Loucy (cell line): ENCODE data around the gene LRWD1.
A peak's percentile ranks its signal among the peaks of the same experiment; 100 is the strongest.

Experiments
- H2AFZ ChIP-seq: fragments of 200-600 bp; sonication (generic); 2 replicates; pipeline ENCODE4 v1.6.0; 2016; ENCODE audit warnings: antibody characterized with exemption, mild to moderate bottlenecking, low read length, moderate library complexity
- H3F3A ChIP-seq: fragments of 200-600 bp; 2 replicates; pipeline ENCODE4 v1.6.0; 2016; ENCODE audit warnings: antibody characterized with exemption, low read depth, mild to moderate bottlenecking
- H3K27me3 ChIP-seq: fragments of 200-600 bp; sonication (generic); 2 replicates; pipeline ENCODE4 v1.6.1; 2014; ENCODE audit warnings: low read length, mild to moderate bottlenecking; ENCODE audit not compliant: insufficient read depth, poor library complexity, severe bottlenecking
- H3K36me3 ChIP-seq: fragments of 200-600 bp; sonication (generic); 2 replicates; pipeline ENCODE4 v1.6.1; 2016; ENCODE audit warnings: low read length; ENCODE audit not compliant: insufficient read depth
- H3K4me1 ChIP-seq: fragments of 200-600 bp; sonication (generic); 2 replicates; pipeline ENCODE4 v1.5.1; 2014; ENCODE audit warnings: low read length, mild to moderate bottlenecking; ENCODE audit not compliant: insufficient read depth, poor library complexity, severe bottlenecking
- H3K4me2 ChIP-seq: fragments of 200-600 bp; sonication (generic); 2 replicates; pipeline ENCODE4 v1.6.0; 2014; ENCODE audit warnings: antibody characterized with exemption, low read length, low read depth, mild to moderate bottlenecking; ENCODE audit not compliant: poor library complexity, severe bottlenecking
- H3K4me3 ChIP-seq: fragments of 200-600 bp; sonication (generic); 2 replicates; pipeline ENCODE4 v1.5.1; 2014; ENCODE audit warnings: low read length, mild to moderate bottlenecking, mixed read lengths; ENCODE audit not compliant: poor library complexity, severe bottlenecking
- H3K79me2 ChIP-seq: fragments of 200-600 bp; sonication (generic); 2 replicates; pipeline ENCODE4 v1.6.1; 2014; ENCODE audit warnings: low read length; ENCODE audit not compliant: insufficient read depth
- H3K9ac ChIP-seq: fragments of 200-600 bp; sonication (generic); 2 replicates; pipeline ENCODE4 v1.6.0; 2014; ENCODE audit warnings: mild to moderate bottlenecking, low read depth, low read length, moderate library complexity; ENCODE audit not compliant: poor library complexity, severe bottlenecking
- H3K9me2 ChIP-seq: fragments of 200-600 bp; sonication (generic); replicated peaks from 2 replicates; pipeline ENCODE4 v1.6.1; 2016; ENCODE audit warnings: low read depth, low read length, mixed read lengths
- H3K9me3 ChIP-seq: fragments of 200-600 bp; sonication (generic); 2 replicates; pipeline ENCODE4 v1.6.1; 2014; ENCODE audit warnings: mild to moderate bottlenecking, antibody characterized with exemption, low read length, low read depth; ENCODE audit not compliant: insufficient read depth
- H4K20me1 ChIP-seq: fragments of 200-600 bp; sonication (generic); 2 replicates; pipeline ENCODE4 v1.6.0; 2014; ENCODE audit warnings: antibody characterized with exemption, low read length, mild to moderate bottlenecking; ENCODE audit not compliant: insufficient read depth, poor library complexity, severe bottlenecking
- EZH2phosphoT487 ChIP-seq: fragments of 200-600 bp; IDR thresholded peaks from 2 replicates; pipeline ENCODE4 v1.6.1; 2018; ENCODE audit warnings: antibody characterized with exemption, mild to moderate bottlenecking, moderate library complexity, borderline replicate concordance
- TF ChIP-seq, protein P1 (sequence below): fragments of 200-600 bp; sonication (generic); conservative IDR thresholded peaks from 2 replicates; pipeline ENCODE4 v1.5.1; 2014; ENCODE audit warnings: mild to moderate bottlenecking, antibody characterized with exemption, low read length

Gene LRWD1

DNA sequence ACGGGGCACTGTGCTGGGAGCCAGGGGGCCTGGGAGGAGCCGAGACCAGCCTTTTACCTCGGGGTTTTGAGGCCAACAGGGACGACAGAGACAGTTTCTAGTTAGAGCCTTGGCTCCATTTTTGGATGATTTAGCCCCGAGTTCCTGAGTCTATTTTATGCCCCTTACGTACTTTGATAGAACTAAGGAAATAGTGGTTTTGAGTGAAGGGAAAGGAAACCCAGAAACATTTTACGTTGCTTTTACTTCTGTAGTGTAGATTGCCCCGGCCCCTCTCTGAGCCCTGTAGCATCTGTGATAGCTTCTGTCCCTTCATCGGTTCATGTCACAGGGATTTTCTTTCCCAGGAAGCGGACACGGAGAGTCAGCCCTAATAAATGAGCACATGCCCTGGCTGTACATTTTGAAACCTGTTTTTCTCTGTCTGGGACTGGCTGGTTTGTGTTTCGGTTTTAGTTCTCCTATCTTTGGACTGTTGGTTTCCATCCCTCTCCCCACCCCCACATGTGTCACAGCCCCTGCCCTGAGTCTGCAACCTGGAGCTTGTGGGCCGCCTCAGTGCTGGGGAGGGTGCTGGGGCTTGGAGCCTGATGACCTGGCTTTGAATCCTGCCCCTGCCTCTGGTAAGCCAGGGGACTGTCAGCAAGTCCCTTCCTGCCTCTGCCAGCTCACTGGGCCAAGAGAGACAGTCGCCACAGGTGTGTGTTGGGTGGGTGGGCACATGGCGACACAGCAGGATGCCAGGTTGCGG is 38.3 kb upstream of the LRWD1 start:
- Histone ChIP-seq H3K4me2 (peak overlapping the region; percentile 90), H3K9me3 (no peaks in the 10 kb centered on the region), H3K9me2 (no peaks in the 10 kb centered on the region), H3K9ac (peak overlapping the region; percentile 69), H2AFZ (no peak overlapping the region), H3K36me3 (peaks cover 8% of the 10 kb centered on the region; the same call in 1 of the 2 replicates), H3K79me2 (peaks cover 4% of the 10 kb centered on the region; the same call in 1 of the 2 replicates), H3K27me3 (no peaks in the 10 kb centered on the region), H3K4me3 (peak overlapping the region; percentile 71), H3K4me1 (peaks cover 42% of the 10 kb centered on the region), H3F3A (peaks cover 12% of the 10 kb centered on the region; the same call in 1 of the 2 replicates), H4K20me1 (no peaks in the 10 kb centered on the region)
- no peak for TF ChIP-seq EZH2phosphoT487
- TF ChIP-seq, protein P1, sequence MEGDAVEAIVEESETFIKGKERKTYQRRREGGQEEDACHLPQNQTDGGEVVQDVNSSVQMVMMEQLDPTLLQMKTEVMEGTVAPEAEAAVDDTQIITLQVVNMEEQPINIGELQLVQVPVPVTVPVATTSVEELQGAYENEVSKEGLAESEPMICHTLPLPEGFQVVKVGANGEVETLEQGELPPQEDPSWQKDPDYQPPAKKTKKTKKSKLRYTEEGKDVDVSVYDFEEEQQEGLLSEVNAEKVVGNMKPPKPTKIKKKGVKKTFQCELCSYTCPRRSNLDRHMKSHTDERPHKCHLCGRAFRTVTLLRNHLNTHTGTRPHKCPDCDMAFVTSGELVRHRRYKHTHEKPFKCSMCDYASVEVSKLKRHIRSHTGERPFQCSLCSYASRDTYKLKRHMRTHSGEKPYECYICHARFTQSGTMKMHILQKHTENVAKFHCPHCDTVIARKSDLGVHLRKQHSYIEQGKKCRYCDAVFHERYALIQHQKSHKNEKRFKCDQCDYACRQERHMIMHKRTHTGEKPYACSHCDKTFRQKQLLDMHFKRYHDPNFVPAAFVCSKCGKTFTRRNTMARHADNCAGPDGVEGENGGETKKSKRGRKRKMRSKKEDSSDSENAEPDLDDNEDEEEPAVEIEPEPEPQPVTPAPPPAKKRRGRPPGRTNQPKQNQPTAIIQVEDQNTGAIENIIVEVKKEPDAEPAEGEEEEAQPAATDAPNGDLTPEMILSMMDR: no peak

- H2AFZ ChIP-seq: no peak overlapping the region
- no peaks in the 10 kb centered on the region for H3K9me3 ChIP-seq
- peaks cover 48% of the 10 kb centered on the region for H3K4me1 ChIP-seq
- peaks cover 4% of the 10 kb centered on the region; the same call in 1 of the 2 replicates for H3K79me2 ChIP-seq
- no peaks in the 10 kb centered on the region for H3K27me3 ChIP-seq
- H3K4me3 ChIP-seq: peak overlapping the region; percentile 71
- H3K9me2 ChIP-seq: no peaks in the 10 kb centered on the region
- peak overlapping the region; percentile 69 for H3K9ac ChIP-seq
- no peaks in the 10 kb centered on the region for H4K20me1 ChIP-seq
- peak overlapping the region; percentile 90 for H3K4me2 ChIP-seq
- TF ChIP-seq EZH2phosphoT487: no peak
- TF ChIP-seq, protein P1: no peak
- peaks cover 8% of the 10 kb centered on the region; the same call in 1 of the 2 replicates for H3K36me3 ChIP-seq
- H3F3A ChIP-seq: peaks cover 12% of the 10 kb centered on the region; the same call in 1 of the 2 replicates
These were observed 37.8 kb upstream of the LRWD1 start for GRCh38 chr7:102427019-102427405.

GRCh38 chr7:102429141-102429899 is 35.5 kb upstream of the LRWD1 start:
- no peak overlapping the region for H3K4me2 ChIP-seq
- no peaks in the 10 kb centered on the region for H3K9me2 ChIP-seq
- H3K4me1 ChIP-seq: peaks cover 66% of the 10 kb centered on the region
- peaks cover 3% of the 10 kb centered on the region for H4K20me1 ChIP-seq
- peaks cover 12% of the 10 kb centered on the region; the same call in 1 of the 2 replicates for H3F3A ChIP-seq
- peaks cover 13% of the 10 kb centered on the region for H3K79me2 ChIP-seq
- H2AFZ ChIP-seq: no peak overlapping the region
- no peak for TF ChIP-seq EZH2phosphoT487
- TF ChIP-seq, protein P1: no peak
- H3K9ac ChIP-seq: no peak overlapping the region
- H3K4me3 ChIP-seq: no peak overlapping the region
- no peaks in the 10 kb centered on the region for H3K9me3 ChIP-seq
- H3K36me3 ChIP-seq: peaks cover 6% of the 10 kb centered on the region; the same call in 1 of the 2 replicates
- no peaks in the 10 kb centered on the region for H3K27me3 ChIP-seq
